Coronary artery (tissue), 2 donors: Measurements from ENCODE around the gene LBH.

Experiments
- DNase-seq: peaks from one replicate; pipeline ENCODE4 v3.0.0-alpha.2; 2017; ENCODE audit warnings: low spot score
- H3K27ac ChIP-seq, 2 donors: fragments of 200-600 bp; sonication (generic); one replicate each; pipeline ENCODE4 v1.5.1; 2016 to 2019
- H3K4me3 ChIP-seq: fragments of 200-600 bp; sonication (generic); 2 replicates; pipeline ENCODE4 v1.5.1; 2016; ENCODE audit warnings: mild to moderate bottlenecking, moderate library complexity
- TF ChIP-seq, protein P1 (sequence below): fragments of 200-600 bp; sonication (generic); IDR thresholded peaks from one replicate; pipeline ENCODE4 v1.5.1; 2019; ENCODE audit warnings: antibody characterized with exemption

LBH gene

GRCh38 chr2:30234180-30234971 lies 3.0 kb downstream of the LBH start:
- TF ChIP-seq, protein P1, sequence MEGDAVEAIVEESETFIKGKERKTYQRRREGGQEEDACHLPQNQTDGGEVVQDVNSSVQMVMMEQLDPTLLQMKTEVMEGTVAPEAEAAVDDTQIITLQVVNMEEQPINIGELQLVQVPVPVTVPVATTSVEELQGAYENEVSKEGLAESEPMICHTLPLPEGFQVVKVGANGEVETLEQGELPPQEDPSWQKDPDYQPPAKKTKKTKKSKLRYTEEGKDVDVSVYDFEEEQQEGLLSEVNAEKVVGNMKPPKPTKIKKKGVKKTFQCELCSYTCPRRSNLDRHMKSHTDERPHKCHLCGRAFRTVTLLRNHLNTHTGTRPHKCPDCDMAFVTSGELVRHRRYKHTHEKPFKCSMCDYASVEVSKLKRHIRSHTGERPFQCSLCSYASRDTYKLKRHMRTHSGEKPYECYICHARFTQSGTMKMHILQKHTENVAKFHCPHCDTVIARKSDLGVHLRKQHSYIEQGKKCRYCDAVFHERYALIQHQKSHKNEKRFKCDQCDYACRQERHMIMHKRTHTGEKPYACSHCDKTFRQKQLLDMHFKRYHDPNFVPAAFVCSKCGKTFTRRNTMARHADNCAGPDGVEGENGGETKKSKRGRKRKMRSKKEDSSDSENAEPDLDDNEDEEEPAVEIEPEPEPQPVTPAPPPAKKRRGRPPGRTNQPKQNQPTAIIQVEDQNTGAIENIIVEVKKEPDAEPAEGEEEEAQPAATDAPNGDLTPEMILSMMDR, result no peak
- peak overlapping the region; percentile 98 for H3K4me3 ChIP-seq
- peak; percentile 76 for DNase-seq
- peak overlapping the region; percentile 90 to 99 for H3K27ac ChIP-seq

GRCh38 chr2:30235008-30235655 lies 3.8 kb downstream of the LBH start:
- TF ChIP-seq, protein P1, result no peak
- Histone ChIP-seq H3K27ac (peak overlapping the region; percentile 90 to 99), H3K4me3 (peak overlapping the region; percentile 98)
- DNase-seq, result peak; percentile 69

DNA sequence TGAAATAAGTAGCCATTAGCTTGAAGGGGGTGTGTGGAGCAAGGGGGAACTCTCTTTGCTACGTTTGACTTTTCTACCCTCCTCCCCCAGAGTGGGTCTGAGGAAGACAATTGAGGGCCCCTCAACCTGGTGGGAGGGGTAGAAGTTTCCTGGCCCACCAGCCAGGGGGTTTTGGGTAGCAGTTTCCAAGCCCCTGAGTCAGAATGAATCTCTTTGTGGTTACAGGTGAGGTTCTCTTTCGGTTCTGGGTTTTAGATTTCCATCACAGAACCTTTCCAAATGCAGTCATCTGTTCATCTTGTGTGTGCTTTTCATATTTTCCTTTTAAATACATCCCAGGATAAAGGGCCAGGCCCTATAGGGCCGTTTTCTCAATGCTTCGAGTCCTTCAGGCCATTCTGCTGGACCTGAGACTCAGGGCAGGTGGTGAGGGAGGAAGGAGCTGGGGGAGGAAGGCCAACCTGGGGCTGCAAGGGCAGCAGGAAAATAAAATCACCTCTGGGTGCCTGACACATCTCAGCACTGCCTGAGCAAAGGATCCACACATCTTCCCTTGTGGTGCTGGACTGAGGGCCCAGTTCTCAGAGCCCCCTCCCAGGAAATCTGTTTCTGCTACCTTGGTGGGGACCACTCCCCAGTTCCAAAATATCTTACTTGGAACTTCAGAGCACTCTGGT lies 4.7 kb downstream of the LBH start:
- peak overlapping the region; percentile 80 to 99 for H3K27ac ChIP-seq
- H3K4me3 ChIP-seq, result peak overlapping the region; percentile 98
- DNase-seq, result peak; percentile 38
- TF ChIP-seq, protein P1, result no peak

DNA sequence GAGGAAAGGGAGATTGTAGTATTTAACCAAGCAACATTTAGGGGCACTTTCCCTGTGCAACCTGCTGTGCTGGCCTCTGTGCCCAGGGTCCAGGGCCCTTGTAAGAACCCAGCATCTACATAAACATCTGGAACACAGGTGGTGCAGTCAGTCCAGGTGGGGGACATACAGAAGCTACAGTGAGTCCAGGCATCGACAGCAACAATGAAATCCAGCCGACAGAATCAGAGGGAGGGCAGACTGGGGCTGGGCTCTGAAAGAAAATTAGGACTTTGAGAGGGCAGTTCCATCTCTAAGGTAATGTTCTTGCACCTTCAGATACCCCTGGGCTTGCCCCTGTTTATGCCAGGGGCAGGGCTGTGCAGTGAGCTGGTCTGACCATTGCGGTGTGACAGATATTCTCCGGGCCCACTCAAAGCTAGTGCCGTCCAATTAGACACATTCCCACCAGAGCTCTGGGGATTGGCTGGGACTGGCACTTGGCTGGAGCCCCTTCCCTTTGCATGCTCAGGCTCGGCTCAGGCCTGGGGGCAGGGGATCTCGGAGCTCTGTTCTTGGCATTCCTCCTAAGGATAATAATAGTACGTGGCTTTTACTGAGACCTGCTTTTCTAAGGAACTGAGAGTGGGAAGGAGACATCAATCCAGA lies 5.4 kb downstream of the LBH start:
- Histone ChIP-seq H3K4me3 (peak overlapping the region; percentile 98), H3K27ac (peak overlapping the region; percentile 80 to 99)
- peak; percentile 81 for DNase-seq
- TF ChIP-seq, protein P1, result no peak

DNA sequence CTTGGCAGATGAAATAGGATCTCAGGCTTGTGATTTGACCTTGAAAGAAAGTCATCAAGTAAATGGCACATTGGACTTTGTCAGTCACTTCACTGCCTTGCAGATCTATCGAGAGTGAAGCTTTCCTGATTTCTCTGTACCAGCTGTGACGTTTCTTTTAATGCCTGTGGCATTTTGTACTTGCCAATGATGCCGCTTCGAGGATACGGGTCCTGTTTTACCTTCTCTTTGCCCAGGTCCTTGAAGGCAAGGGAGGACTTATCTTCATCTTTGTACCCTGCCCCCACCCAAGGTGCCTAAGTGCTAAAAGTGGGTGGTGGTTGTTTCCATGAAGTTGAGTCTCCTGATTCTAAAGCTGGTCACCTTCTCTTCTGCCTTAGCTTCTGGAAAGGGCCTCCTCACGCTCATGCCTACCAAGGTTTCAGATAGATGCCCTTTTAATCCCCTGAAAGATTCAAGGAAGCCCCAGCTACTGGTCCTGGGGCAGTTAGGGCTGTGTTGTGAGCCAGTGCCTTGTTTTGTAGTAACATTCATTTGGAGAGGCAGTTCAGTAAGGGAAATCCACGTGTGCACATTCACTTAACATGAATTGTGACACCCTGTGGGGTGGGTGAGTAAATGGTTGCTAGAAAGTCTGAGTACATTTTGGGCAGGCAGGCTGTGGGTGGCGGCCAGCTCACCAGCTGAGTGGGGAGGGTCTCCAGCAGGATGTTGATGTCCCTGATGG lies 6.1 kb downstream of the LBH start:
- peak; percentile 59 for DNase-seq
- H3K4me3 ChIP-seq, result peak overlapping the region; percentile 98
- TF ChIP-seq, protein P1, result no peak

More for the DNA sequence above, 6.1 kb downstream of the LBH start:
- peak overlapping the region; percentile 80 to 99 for H3K27ac ChIP-seq
